ENCODE data around the gene CAMK2D. TPM values are rescaled to one million over a fixed set of nuclear protein-coding genes. Genes with fewer than 3 reads are reported as not detected.
"Not testable (repeated sequence)": the region's sequence is repeated elsewhere in the genome, so short reads cannot be mapped to it uniquely, and the experiment has no call there.

Gene CAMK2D
- total RNA-seq, 2 donors from 2014 or later: 43.0 to 59.6 TPM

DNA sequence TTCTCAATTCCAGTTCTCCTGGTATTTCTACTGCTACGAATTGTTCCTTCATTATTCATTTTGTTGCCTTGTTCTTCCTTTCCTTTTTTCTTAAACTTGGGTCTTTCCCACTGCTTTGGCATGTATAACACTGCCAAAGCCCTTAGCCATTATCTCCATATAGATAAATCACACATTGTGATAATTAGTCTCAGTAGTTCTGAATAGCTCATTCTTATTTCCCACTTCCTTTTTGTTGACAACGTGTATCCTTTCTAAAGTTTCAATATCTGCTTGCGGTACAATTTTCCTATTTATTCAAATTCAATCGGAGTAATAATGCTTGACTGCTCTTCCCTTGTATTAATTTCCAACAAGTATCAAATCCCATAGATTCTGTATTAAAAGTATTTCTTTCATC is 14.5 kb upstream of the CAMK2D start:
- ATAC-seq: no peak
- Mint-ChIP-seq H3K9me3 (no peaks in the 10 kb centered on the region), H3K27me3 (peaks cover 0 to 3% of the 10 kb centered on the region in 2 donors), H3K4me3 (no peak overlapping the region), H3K27ac (no peak overlapping the region), H3K36me3 (no peaks in the 10 kb centered on the region), H3K4me1 (ENCODE audit: low read depth in 2 of 2) (peaks cover 7 to 10% of the 10 kb centered on the region in 2 donors)
- DNase-seq (ENCODE audit: low spot score): no peak

DNA sequence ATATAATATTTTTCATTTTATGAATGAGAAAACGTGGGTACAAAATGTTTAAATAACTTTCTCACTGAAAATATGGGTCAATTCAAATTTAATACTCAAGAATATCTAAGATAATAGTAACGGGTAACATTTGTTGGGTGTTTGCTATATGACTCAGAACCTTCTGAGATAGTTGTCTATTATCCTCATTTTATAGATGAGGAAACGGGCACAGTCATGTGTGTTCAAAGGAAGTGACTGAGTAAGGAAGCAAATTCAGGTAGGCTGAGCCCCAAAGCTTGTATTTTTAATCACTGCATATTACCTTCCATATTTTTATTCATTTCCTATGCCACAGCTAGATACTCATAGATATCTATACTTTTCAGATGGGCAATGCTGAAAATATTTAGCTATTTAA is 12.2 kb upstream of the CAMK2D start:
- no peak for ATAC-seq
- H3K4me1 Mint-ChIP-seq (ENCODE audit: low read depth in 2 of 2): peaks cover 7 to 13% of the 10 kb centered on the region in 2 donors
- peaks cover 0 to 3% of the 10 kb centered on the region in 2 donors for H3K27me3 Mint-ChIP-seq
- DNase-seq (ENCODE audit: low spot score): no peak
- no peak overlapping the region for H3K27ac Mint-ChIP-seq
- H3K36me3 Mint-ChIP-seq: no peaks in the 10 kb centered on the region
- H3K4me3 Mint-ChIP-seq: no peak overlapping the region
- H3K9me3 Mint-ChIP-seq: no peaks in the 10 kb centered on the region

DNA sequence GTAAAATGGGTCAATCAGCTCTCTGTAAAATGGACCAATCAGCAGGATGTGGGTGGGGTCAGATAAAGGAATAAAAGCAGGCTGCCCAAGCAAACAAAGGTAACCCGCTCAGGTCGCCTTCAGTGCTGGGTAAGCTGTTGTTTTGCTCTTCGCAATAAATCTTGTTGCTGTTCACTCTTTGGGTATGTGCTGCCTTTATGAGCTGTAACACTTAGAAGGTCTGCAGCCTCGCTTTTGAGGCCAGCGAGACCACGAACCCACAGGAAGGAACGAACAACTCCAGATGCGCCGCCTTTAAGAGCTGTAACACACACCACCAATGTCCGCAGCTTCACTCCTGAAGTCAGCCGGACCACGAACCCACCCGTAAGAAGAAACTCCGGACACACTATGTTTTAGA is 11.5 kb upstream of the CAMK2D start:
- DNase-seq (ENCODE audit: low spot score) (no peak), ATAC-seq (peak; percentile 49 to 56)
- Mint-ChIP-seq H3K4me1 (ENCODE audit: low read depth in 2 of 2) (peaks cover 7 to 13% of the 10 kb centered on the region in 2 donors), H3K27me3 (peaks cover 0 to 3% of the 10 kb centered on the region in 2 donors), H3K4me3 (peak overlapping the region; percentile 53), H3K27ac (peak overlapping the region in 1 of 2 donors; percentile 82), H3K9me3 (no peaks in the 10 kb centered on the region), H3K36me3 (no peaks in the 10 kb centered on the region)

DNA sequence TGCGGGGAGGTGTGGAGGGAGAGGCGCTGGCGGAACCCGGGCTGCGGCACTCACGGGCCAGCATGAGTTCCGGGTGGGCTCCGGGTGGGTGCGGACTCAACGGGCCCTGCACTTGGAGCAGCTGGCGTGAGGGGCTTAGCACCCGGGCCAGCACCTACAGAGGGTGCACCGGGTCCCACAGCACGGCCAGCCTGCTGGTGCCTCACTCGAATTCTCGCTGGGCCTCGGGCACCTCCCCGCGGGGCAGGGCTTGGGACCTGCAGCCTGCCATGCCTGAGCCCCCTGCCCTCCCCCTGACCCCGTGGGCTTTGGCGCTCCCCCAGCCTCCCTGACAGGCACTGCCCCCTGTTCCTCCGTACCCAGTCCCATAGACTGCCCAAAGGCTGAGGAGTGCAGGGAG is 10.8 kb upstream of the CAMK2D start:
- peaks cover 7 to 13% of the 10 kb centered on the region in 2 donors for H3K4me1 Mint-ChIP-seq (ENCODE audit: low read depth in 2 of 2)
- H3K4me3 Mint-ChIP-seq: no peak overlapping the region
- DNase-seq (ENCODE audit: low spot score) (no peak), ATAC-seq (no peak)
- H3K27me3 Mint-ChIP-seq: peaks cover 0 to 3% of the 10 kb centered on the region in 2 donors
- H3K27ac Mint-ChIP-seq: peak overlapping the region in 1 of 2 donors; percentile 82
- H3K9me3 Mint-ChIP-seq: no peaks in the 10 kb centered on the region
- H3K36me3 Mint-ChIP-seq: no peaks in the 10 kb centered on the region

DNA sequence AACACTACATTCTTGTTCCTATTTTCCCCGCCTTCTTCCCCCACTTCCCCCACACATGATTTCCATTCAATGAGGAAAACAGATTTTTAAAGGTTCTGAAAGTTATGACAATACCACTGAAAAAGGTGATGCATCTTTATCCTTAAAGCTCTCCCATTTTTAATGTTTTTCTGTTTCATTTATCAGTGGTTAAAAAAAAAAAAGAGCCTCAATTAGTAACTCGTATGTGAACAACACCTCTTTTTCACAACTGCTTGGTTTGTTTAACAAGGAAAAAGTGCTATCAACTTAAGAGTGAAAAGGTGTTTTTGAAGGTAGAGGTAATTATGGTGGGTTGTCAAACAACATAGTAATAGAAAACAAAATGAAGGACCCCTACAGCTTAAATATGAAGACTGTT is 8.2 kb upstream of the CAMK2D start:
- ATAC-seq (no peak), DNase-seq (ENCODE audit: low spot score) (no peak)
- H3K4me1 Mint-ChIP-seq (ENCODE audit: low read depth in 2 of 2): peaks cover 7 to 13% of the 10 kb centered on the region in 2 donors
- no peaks in the 10 kb centered on the region for H3K36me3 Mint-ChIP-seq
- H3K27ac Mint-ChIP-seq: no peak overlapping the region
- H3K4me3 Mint-ChIP-seq: no peak overlapping the region
- peaks cover 0 to 2% of the 10 kb centered on the region in 2 donors for H3K27me3 Mint-ChIP-seq
- H3K9me3 Mint-ChIP-seq: no peaks in the 10 kb centered on the region

DNA sequence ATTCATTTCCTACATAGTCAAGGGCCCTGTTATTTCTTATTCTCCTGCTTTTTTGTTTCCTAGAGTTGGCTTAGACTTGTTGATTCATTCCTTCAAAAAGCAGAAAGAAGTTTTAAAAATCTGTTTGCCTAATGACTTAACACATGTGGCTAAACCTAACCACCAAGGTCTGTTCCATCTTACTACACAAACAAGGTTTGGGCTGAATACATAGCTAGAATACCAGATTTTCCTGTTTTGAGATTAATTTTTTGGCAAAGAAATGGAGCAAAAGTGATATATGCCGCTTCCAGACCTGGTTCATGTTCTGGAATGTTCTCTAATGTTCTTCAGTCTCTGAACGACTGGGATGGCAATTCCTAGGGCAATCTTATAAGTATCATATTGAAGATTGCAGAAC is 7.4 kb upstream of the CAMK2D start:
- Mint-ChIP-seq H3K4me3 (no peak overlapping the region), H3K27me3 (peaks cover 0 to 2% of the 10 kb centered on the region in 2 donors), H3K4me1 (ENCODE audit: low read depth in 2 of 2) (peaks cover 7 to 13% of the 10 kb centered on the region in 2 donors), H3K27ac (no peak overlapping the region), H3K36me3 (no peaks in the 10 kb centered on the region), H3K9me3 (no peaks in the 10 kb centered on the region)
- DNase-seq (ENCODE audit: low spot score) (no peak), ATAC-seq (no peak)

DNA sequence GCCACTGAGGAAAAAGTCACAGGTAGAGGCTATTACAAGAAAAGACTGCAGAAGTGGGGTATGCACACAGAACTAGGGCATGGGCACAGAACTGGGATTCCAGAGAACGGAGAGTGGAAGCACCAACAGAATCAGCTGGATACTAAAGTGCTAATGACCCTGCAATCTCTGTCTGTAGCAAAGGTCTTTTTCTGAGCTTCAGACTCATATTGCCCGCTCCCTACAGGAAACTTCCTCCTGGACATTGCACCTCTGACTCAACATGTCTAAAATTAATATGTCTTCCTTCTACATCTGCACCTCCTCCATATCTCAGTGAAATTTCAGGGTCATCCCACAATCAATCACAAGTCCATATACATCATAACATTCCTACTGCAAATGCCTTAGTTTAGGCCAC is 5.3 kb upstream of the CAMK2D start:
- no peak overlapping the region for H3K4me3 Mint-ChIP-seq
- no peak for ATAC-seq
- H3K4me1 Mint-ChIP-seq (ENCODE audit: low read depth in 2 of 2): peaks cover 12 to 14% of the 10 kb centered on the region in 2 donors
- H3K27me3 Mint-ChIP-seq: peaks cover 0 to 2% of the 10 kb centered on the region in 2 donors
- no peaks in the 10 kb centered on the region for H3K9me3 Mint-ChIP-seq
- no peaks in the 10 kb centered on the region for H3K36me3 Mint-ChIP-seq
- H3K27ac Mint-ChIP-seq: no peak overlapping the region
- DNase-seq (ENCODE audit: low spot score): no peak

DNA sequence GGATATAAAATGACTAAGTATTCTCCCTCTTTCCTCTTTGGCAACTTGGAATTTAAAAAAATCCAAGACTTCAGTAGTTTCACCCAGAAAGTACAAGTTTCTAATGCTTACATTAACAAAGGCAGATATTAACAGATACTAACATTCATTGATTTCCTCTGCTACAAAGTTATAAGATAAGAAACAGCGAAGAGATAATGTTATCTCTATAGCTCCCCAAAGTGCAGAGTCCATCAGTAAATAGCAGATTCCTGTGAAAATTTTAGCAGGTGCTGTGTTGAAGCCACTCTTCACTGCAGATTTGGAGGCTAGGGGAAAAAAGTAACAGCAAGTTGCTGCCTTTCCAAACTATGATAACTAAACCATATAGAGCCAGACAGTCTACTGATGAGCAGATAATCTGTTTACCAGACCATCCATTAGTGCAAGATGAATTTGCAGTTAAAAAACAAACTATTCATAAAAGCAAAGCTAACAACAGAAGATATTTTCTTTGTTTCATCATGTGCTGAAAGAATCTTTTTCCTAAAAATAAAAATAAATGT is 3.3 kb upstream of the CAMK2D start:
- H3K4me1 Mint-ChIP-seq (ENCODE audit: low read depth in 2 of 2): peaks cover 21% of the 10 kb centered on the region in 2 donors
- no peak for ATAC-seq
- DNase-seq (ENCODE audit: low spot score): no peak
- peaks cover 0 to 2% of the 10 kb centered on the region in 2 donors for H3K27me3 Mint-ChIP-seq
- no peak overlapping the region for H3K4me3 Mint-ChIP-seq
- no peaks in the 10 kb centered on the region for H3K9me3 Mint-ChIP-seq
- H3K36me3 Mint-ChIP-seq: peaks cover 9% of the 10 kb centered on the region
- no peak overlapping the region for H3K27ac Mint-ChIP-seq

DNA sequence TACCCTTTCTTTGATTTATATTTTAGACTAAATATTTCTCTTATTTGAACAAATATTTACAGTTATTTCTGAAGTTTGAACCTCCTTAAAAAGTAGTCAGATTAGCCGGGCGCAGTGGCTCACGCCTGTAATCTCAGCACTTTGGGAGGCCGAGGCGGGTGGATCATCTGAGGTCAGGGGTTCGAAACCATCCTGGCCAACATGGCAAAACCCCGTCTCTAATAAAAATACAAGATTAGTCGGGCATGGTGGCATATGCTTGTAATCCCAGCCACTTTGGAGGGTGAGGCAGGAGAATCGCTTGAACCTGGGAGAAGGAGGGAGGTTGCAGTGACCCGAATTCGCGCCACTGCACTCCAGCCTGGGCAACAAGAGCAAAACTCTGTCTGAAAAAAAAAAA is 2.4 kb upstream of the CAMK2D start:
- H3K27me3 Mint-ChIP-seq; H3K27ac Mint-ChIP-seq; H3K36me3 Mint-ChIP-seq; ATAC-seq; DNase-seq (ENCODE audit: low spot score); H3K4me3 Mint-ChIP-seq; H3K9me3 Mint-ChIP-seq: not testable (repeated sequence)
- H3K4me1 Mint-ChIP-seq (ENCODE audit: low read depth in 2 of 2): peaks cover 21 to 24% of the 10 kb centered on the region in 2 donors

DNA sequence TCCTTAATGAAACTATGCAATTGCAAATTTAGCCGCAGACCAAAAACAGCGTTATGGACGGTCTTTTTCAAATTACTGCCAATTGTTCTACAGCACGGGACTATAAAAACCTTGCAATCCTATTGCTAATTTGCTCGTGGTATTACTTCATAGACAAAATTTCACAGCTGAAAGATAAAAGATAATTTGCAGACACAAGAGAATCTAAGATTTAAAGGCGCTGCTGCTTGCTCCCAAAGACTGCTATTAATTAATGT is 1.4 kb upstream of the CAMK2D start:
- H3K27ac Mint-ChIP-seq: peak overlapping the region; percentile 95 to 97
- peaks cover 27 to 33% of the 10 kb centered on the region in 2 donors for H3K4me1 Mint-ChIP-seq (ENCODE audit: low read depth in 2 of 2)
- no peak for ATAC-seq

DNA sequence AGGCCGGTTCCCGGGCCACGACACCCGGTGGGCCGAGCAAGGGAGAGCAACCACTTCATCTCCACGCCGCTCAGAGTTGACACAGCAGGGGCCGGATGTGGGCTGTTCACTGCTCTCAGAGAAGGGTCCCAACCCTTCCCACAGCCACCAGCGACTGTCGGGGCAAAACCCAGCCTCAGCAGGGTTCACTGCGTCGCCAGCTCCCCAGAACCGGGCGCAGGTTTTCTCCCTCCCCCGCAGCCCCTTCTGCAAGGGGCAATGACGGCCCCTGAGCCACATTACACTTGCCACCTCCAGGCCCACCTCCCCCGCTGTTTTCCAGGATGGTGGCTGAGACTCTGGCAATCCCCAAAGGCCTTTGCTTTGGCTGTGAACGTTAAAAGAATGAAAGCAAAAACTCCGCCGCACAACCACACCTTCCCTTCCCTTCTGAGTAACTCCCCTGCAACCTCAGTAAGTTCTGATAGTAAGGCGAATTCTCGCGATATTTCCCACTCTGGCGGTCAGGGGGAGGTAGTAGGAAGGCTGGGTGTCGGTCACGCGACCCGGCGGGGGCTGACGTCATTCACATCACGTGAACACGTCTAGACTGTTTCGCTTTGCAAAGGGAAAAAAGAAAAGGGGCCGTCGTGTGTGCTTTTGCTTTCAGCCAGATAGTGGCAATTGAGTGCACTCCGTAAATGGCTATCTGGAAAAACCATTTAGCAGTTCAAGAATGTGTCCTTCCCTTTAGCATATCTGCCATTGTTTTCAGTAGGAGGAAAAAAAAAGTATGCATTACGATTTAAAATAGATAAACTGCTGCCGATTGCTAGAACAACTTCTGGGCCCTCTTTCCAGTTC is 869 bp upstream of the CAMK2D start:
- ATAC-seq (peak; percentile 88), DNase-seq (ENCODE audit: low spot score) (peak; percentile 99)
- Mint-ChIP-seq H3K9me3 (no peaks in the 10 kb centered on the region), H3K27ac (peak overlapping the region; percentile 95 to 97), H3K4me3 (peak overlapping the region; percentile 100), H3K27me3 (peaks cover 0 to 2% of the 10 kb centered on the region in 2 donors), H3K36me3 (peaks cover 20% of the 10 kb centered on the region), H3K4me1 (ENCODE audit: low read depth in 2 of 2) (peaks cover 31 to 39% of the 10 kb centered on the region in 2 donors)

More for the DNA sequence above, 1.4 kb upstream of the CAMK2D start:
- Mint-ChIP-seq H3K27me3 (peaks cover 0 to 2% of the 10 kb centered on the region in 2 donors), H3K4me3 (peak overlapping the region; percentile 100), H3K9me3 (no peaks in the 10 kb centered on the region), H3K36me3 (peaks cover 14% of the 10 kb centered on the region)
- no peak for DNase-seq (ENCODE audit: low spot score)

DNA sequence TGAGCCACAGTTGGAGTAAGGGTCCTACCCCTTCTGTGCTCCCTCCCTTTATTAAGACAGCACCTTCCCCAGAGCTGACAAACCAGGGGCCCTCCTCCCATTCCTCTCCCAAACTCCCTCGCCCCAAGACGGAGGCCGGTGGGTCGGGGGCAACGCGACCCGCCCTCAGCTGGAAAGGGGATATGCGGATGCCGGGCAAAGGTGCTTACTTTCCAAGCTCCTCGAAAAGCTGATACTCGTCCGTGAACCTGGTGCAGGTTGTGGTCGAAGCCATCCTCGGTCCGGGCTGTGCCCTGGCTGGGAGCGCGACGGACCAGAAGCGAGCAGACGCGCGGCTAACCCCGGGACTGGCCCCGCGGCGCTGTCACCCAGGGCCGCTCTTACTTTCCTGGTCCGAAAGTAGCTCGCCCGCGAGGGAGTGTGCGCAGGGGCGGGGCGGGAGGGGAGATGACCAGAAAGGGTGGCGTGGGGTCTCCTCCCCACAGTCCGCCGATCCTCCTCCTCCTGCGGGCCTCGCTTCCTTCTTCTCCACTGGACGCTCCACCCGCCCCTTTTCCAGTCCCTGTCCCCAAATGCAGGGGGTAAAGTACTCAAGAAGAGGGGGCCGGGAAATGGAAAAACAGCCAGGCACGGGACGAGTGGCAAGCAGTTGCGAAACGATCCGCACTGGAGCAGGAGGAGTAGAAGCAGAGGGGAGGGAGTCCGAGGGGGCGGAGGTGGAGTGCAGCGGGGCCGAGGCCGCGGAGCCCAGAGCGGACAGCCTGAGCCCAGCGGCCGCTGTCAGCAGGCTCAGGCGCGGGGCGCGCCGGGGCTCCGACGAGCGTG is 531 bp downstream of the CAMK2D start:
- Mint-ChIP-seq H3K27ac (peak overlapping the region; percentile 95 to 97), H3K36me3 (peaks cover 22% of the 10 kb centered on the region), H3K4me1 (ENCODE audit: low read depth in 2 of 2) (peaks cover 37 to 50% of the 10 kb centered on the region in 2 donors), H3K4me3 (peak overlapping the region; percentile 100), H3K9me3 (no peaks in the 10 kb centered on the region), H3K27me3 (peaks cover 0 to under 1% of the 10 kb centered on the region in 2 donors)
- peak; percentile 47 to 60 for ATAC-seq
- peak; percentile 77 for DNase-seq (ENCODE audit: low spot score)

DNA sequence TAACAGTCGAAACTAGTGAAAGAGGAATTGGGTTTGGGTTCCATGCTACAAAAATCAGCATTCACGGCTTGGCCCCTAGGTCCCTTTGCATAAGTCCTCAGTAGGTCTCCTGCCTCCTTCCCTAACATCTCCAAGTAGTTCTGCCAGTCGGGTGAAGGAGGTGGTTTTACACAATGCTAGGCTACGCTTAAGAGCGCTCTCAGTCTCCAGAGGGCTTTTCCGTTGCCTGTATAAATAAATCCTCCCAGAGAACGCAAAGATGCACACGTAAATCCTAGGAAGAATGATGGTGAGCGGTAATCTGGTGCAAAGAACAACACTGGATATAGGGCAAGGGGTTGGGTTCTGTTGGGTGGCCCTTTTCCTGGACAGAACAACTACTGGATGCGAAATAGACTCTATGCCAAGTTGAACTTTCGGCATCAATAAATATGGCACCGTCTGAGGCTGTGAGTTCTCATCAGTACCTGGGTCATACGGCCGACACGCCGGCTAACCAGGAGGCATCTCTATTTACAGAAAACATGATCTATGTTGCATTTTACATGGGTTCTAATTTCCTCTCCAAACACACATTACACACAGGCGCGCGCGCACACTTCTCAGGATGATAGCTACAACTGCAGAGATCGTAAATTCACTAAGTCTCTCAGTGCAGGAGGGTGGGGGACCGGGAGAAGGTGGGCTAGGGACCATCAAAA is 1.3 kb downstream of the CAMK2D start:
- Mint-ChIP-seq H3K4me1 (ENCODE audit: low read depth in 2 of 2) (peaks cover 43 to 58% of the 10 kb centered on the region in 2 donors), H3K4me3 (peak overlapping the region; percentile 100), H3K36me3 (peaks cover 22% of the 10 kb centered on the region), H3K27me3 (no peaks in the 10 kb centered on the region), H3K9me3 (no peaks in the 10 kb centered on the region), H3K27ac (peak overlapping the region; percentile 95 to 97)
- ATAC-seq: no peak
- DNase-seq (ENCODE audit: low spot score): no peak

Data from natural killer cell treated with Interleukin-12 subunit alpha and Interleukin-12 subunit beta and Interleukin-15 and Interleukin-18, amount 100 ng/mL, for 72 hours (primary cell).